CD14-positive monocyte (primary cell): ENCODE data around the gene DCAF12. TPM values are rescaled to one million over a fixed set of nuclear protein-coding genes. Genes with fewer than 3 reads are reported as not detected.

ENCODE experiments used
- DNase-seq, 3 donors: peaks; one replicate each; pipeline ENCODE4 v3.0.0-alpha.2; 2011 to 2022
- H2AFZ ChIP-seq: 2 replicates; pipeline ENCODE4 v1.6.0; 2012; ENCODE audit warnings: mild to moderate bottlenecking, low read depth, low read length, inconsistent platforms; ENCODE audit not compliant: insufficient read depth, poor library complexity, severe bottlenecking
- H3K27ac ChIP-seq, 2 donors: 1 replicate in 1 of 2; 2 replicates in 1 of 2; pipeline ENCODE4 v1.5.1; 2012 to 2013; ENCODE audit warnings: low read length in 2 of 2, control low read depth in 1 of 2, inconsistent platforms in 1 of 2, low read depth in 1 of 2, mild to moderate bottlenecking in 1 of 2
- H3K27me3 ChIP-seq, 2 donors: one replicate each; pipeline versions ENCODE4 v1.6.0 to v1.6.1; 2011 to 2013; ENCODE audit warnings: low read length in 2 of 2; ENCODE audit not compliant: control insufficient read depth in 2 of 2, insufficient read depth in 2 of 2
- H3K36me3 ChIP-seq, 2 donors: replicated peaks in 1 of 2; 1 replicate in 1 of 2; 2 replicates in 1 of 2; pipeline versions ENCODE4 v1.5.1 to v1.6.1; 2012 to 2013; ENCODE audit warnings: low read length in 2 of 2, control low read depth in 1 of 2, inconsistent platforms in 1 of 2, mild to moderate bottlenecking in 1 of 2; ENCODE audit not compliant: insufficient read depth in 2 of 2, control insufficient read depth in 1 of 2
- H3K4me1 ChIP-seq, 2 donors: 1 replicate in 1 of 2; 2 replicates in 1 of 2; pipeline versions ENCODE4 v1.5.1 to v1.6.1; 2012 to 2013; ENCODE audit warnings: low read length in 2 of 2, control low read depth in 1 of 2, inconsistent platforms in 1 of 2, mild to moderate bottlenecking in 1 of 2, moderate library complexity in 1 of 2; ENCODE audit not compliant: insufficient read depth in 2 of 2, control insufficient read depth in 1 of 2
- H3K4me2 ChIP-seq: replicated peaks from 2 replicates; pipeline ENCODE3; 2012; ENCODE audit warnings: low read length, moderate library complexity, mild to moderate bottlenecking; ENCODE audit not compliant: poor library complexity, severe bottlenecking; ENCODE audit errors: extremely low read depth
- H3K4me3 ChIP-seq, 3 experiments: fragments of 200-600 bp in 1 of 3; sonication (generic) in 1 of 3; replicated peaks in 1 of 3; 1 replicate in 2 of 3; 2 replicates in 1 of 3; pipeline ENCODE4 v1.5.1; 2011 to 2013; ENCODE audit warnings: low read length in 3 of 3, mild to moderate bottlenecking in 3 of 3, control low read depth in 2 of 3, low read depth in 2 of 3, inconsistent platforms in 1 of 3, moderate library complexity in 1 of 3
- H3K79me2 ChIP-seq: 2 replicates; pipeline ENCODE4 v1.6.0; 2012; ENCODE audit warnings: mild to moderate bottlenecking, control low read depth, inconsistent platforms, low read length, moderate library complexity; ENCODE audit not compliant: insufficient read depth
- H3K9ac ChIP-seq: 2 replicates; pipeline ENCODE4 v1.6.0; 2017; ENCODE audit warnings: low read length, mild to moderate bottlenecking; ENCODE audit not compliant: insufficient read depth, poor library complexity, severe bottlenecking
- H3K9me3 ChIP-seq, 2 donors: replicated peaks in 1 of 2; 1 replicate in 1 of 2; 2 replicates in 1 of 2; pipeline versions ENCODE4 v1.5.1 to v1.6.1; 2012 to 2013; ENCODE audit warnings: low read length in 2 of 2, control low read depth in 1 of 2; ENCODE audit not compliant: control insufficient read depth in 1 of 2, insufficient read depth in 1 of 2
- H4K20me1 ChIP-seq: 2 replicates; pipeline ENCODE4 v1.6.0; 2012; ENCODE audit warnings: mild to moderate bottlenecking, low read length, control low read depth, moderate library complexity; ENCODE audit not compliant: insufficient read depth
- H3K27ac Mint-ChIP-seq, 7 donors: one replicate each; pipeline ENCODE4 v1.8.0; 2020; ENCODE audit warnings: mild to moderate bottlenecking in 7 of 7, mixed read lengths in 7 of 7, moderate library complexity in 6 of 7, inconsistent platforms in 2 of 7
- H3K27me3 Mint-ChIP-seq, 3 donors: one replicate each; pipeline ENCODE4 v1.8.0; 2021 to 2022; ENCODE audit warnings: low read depth in 3 of 3, mild to moderate bottlenecking in 3 of 3, mixed read lengths in 3 of 3, moderate library complexity in 3 of 3, inconsistent platforms in 1 of 3
- H3K36me3 Mint-ChIP-seq, 2 donors: one replicate each; pipeline ENCODE4 v1.8.0; 2020; ENCODE audit warnings: mixed read lengths in 2 of 2, inconsistent platforms in 1 of 2, mild to moderate bottlenecking in 1 of 2
- H3K4me1 Mint-ChIP-seq: one replicate; pipeline ENCODE4 v1.8.0; 2020; ENCODE audit warnings: mild to moderate bottlenecking, mixed read lengths
- H3K4me3 Mint-ChIP-seq, 2 donors: one replicate each; pipeline ENCODE4 v1.8.0; 2020; ENCODE audit warnings: mild to moderate bottlenecking in 2 of 2, mixed read lengths in 2 of 2, moderate library complexity in 1 of 2
- H3K9me3 Mint-ChIP-seq, 7 donors: one replicate each; pipeline ENCODE4 v1.8.0; 2020 to 2022; ENCODE audit warnings: mixed read lengths in 7 of 7, mild to moderate bottlenecking in 6 of 7, moderate library complexity in 6 of 7, inconsistent platforms in 2 of 7
- CTCF ChIP-seq: fragments of 200-600 bp; IDR thresholded peaks from one replicate; pipeline ENCODE4 v1.8.0; 2022; ENCODE audit warnings: antibody characterized with exemption, mild to moderate bottlenecking
- WGBS: methylation state at CpG from one replicate; pipeline ENCODE4 v1.1.5; 2013; ENCODE audit warnings: missing lambda C conversion rate; ENCODE audit not compliant: insufficient coverage; 5-methylcytosine and 5-hydroxymethylcytosine counted together
- intact Hi-C, 2 donors: fragments of 100-400 bp; cut with micrococcal nuclease; formaldehyde crosslinking; loops; one replicate each; pipeline versions ENCODE4 v1.15.0 to v1.15.1; 2023
- polyA plus RNA-seq, 3 donors: library from polyadenylated mRNA; depleted of rRNA in 1 of 3; unstranded in 2 of 3; stranded (reverse) in 1 of 3; fragments of 300-500 nt in 2 of 3; fragments of >200 nt in 1 of 3; fragmentation: Illumina TruSeq in 2 of 3; gene quantifications; 1 replicate in 2 of 3; 2 replicates in 1 of 3; pipeline ENCODE4 v1.2.3, GENCODE V29; 2012 to 2021

DCAF12 gene
- polyA plus RNA-seq, 3 donors, result 14.6 to 35.5 (median 22.4) TPM

GRCh38 chr9:34072410-34072809, 54.1 kb downstream of the DCAF12 start:
- WGBS, result 85% methylated on average over 1 of the region's 2 CpGs
- no peaks in the 10 kb centered on the region for H3K36me3 ChIP-seq
- H2AFZ ChIP-seq, result no peak overlapping the region
- Mint-ChIP-seq H3K27me3 (peaks cover 0 to 4% (median 0%) of the 10 kb centered on the region in 3 donors), H3K4me3 (no peak overlapping the region), H3K27ac (no peak overlapping the region), H3K9me3 (peaks cover 0 to under 1% (median 0%) of the 10 kb centered on the region in 7 donors), H3K36me3 (no peaks in the 10 kb centered on the region), H3K4me1 (no peaks in the 10 kb centered on the region)
- no peaks in the 10 kb centered on the region for H3K79me2 ChIP-seq
- no peak overlapping the region for H3K27ac ChIP-seq
- no peaks in the 10 kb centered on the region for H3K9me3 ChIP-seq
- TF ChIP-seq CTCF, result no peak
- no peak overlapping the region for H3K9ac ChIP-seq
- H3K27me3 ChIP-seq, result no peaks in the 10 kb centered on the region
- no peak for DNase-seq
- intact Hi-C loops, result no loop called here
- no peaks in the 10 kb centered on the region for H3K4me1 ChIP-seq
- H4K20me1 ChIP-seq, result no peaks in the 10 kb centered on the region
- H3K4me3 ChIP-seq, result no peak overlapping the region
- no peak overlapping the region for H3K4me2 ChIP-seq

GRCh38 chr9:34070606-34071324, 55.7 kb downstream of the DCAF12 start:
- no peak overlapping the region for H3K27ac ChIP-seq
- H3K27me3 ChIP-seq, result no peaks in the 10 kb centered on the region
- no peaks in the 10 kb centered on the region for H3K79me2 ChIP-seq
- H2AFZ ChIP-seq, result no peak overlapping the region
- no peak overlapping the region for H3K9ac ChIP-seq
- no peaks in the 10 kb centered on the region for H3K36me3 Mint-ChIP-seq
- no peaks in the 10 kb centered on the region for H3K4me1 ChIP-seq
- H3K9me3 Mint-ChIP-seq, result no peaks in the 10 kb centered on the region
- no peak for TF ChIP-seq CTCF
- no peaks in the 10 kb centered on the region for H3K36me3 ChIP-seq
- no peak overlapping the region for H3K27ac Mint-ChIP-seq
- no peak overlapping the region for H3K4me3 ChIP-seq
- H3K4me2 ChIP-seq, result no peak overlapping the region
- H3K27me3 Mint-ChIP-seq, result peaks cover 0 to 4% (median 0%) of the 10 kb centered on the region in 3 donors
- 100% methylated on average over 3 of the region's 5 CpGs for WGBS
- DNase-seq, result no peak
- no peak overlapping the region for H3K4me3 Mint-ChIP-seq
- no peaks in the 10 kb centered on the region for H3K9me3 ChIP-seq
- no peaks in the 10 kb centered on the region for H4K20me1 ChIP-seq
- no peaks in the 10 kb centered on the region for H3K4me1 Mint-ChIP-seq
- intact Hi-C loops, result no loop called here
